ENCODE data around the gene TANK.

GRCh38 chr2:161232571-161232970, 72.3 kb downstream of the TANK start:
- TF ChIP-seq EZH2 (IDR thresholded peaks at IDR 0.05; ENCODE audit: low read depth, low read length, severe bottlenecking) (no peak), CTCF (IDR thresholded peaks at IDR 0.05; ENCODE audit: control extremely low read depth in 1 of 3, insufficient read depth in 1 of 3, low read depth in 1 of 3, low read length in 3 of 3) (no peak), SRF (IDR thresholded peaks at IDR 0.05; ENCODE audit: low read depth, low read length) (no peak), SP2 (IDR thresholded peaks at IDR 0.05; ENCODE audit: low read length) (no peak), JUND (IDR thresholded peaks at IDR 0.05; ENCODE audit: low read length) (no peak), TAF7 (optimal IDR thresholded peaks at IDR 0.05; ENCODE audit: borderline replicate concordance, low read depth, low read length) (no peak), JUN (IDR thresholded peaks at IDR 0.05; ENCODE audit: low read depth, low read length) (no peak), POLR2A (IDR thresholded peaks at IDR 0.05; ENCODE audit: control extremely low read depth in 1 of 2, low read depth in 2 of 2, low read length in 2 of 2) (no peak), EGR1 (IDR thresholded peaks at IDR 0.05; ENCODE audit: borderline replicate concordance, low read depth, low read length) (no peak), KDM1A (IDR thresholded peaks at IDR 0.05; ENCODE audit: borderline replicate concordance, low read length) (no peak), RFX5 (IDR thresholded peaks at IDR 0.05; ENCODE audit: borderline replicate concordance, low read depth, low read length) (no peak), EP300 (IDR thresholded peaks at IDR 0.05; ENCODE audit: borderline replicate concordance in 1 of 2, low read depth in 2 of 2, low read length in 2 of 2) (no peak), RAD21 (IDR thresholded peaks at IDR 0.05 in 1 of 2, conservative IDR thresholded peaks at IDR 0.05 in 1 of 2; ENCODE audit: low read depth in 2 of 2, low read length in 2 of 2) (no peak), USF2 (IDR thresholded peaks at IDR 0.05; ENCODE audit: low read length) (no peak)

All from H1 (cell line).